UCSD-AML1 (cell line): ENCODE results near the gene THADA.
"Not testable (repeated sequence)": the region's sequence is repeated elsewhere in the genome, so short reads cannot be mapped to it uniquely, and the experiment has no call there.

ENCODE experiments used
- DNase-seq: peaks from one replicate; lab custom pipeline; 2025; ENCODE audit not compliant: unreplicated experiment; lab: John Stamatoyannopoulos, UW

Gene THADA

GRCh38 chr2:43417300-43417699 lies 178.5 kb downstream of the THADA start:
- DNase-seq, result no peak

- no peak for DNase-seq
Measured at GRCh38 chr2:43415592-43415991, 180.2 kb downstream of the THADA start.

DNA sequence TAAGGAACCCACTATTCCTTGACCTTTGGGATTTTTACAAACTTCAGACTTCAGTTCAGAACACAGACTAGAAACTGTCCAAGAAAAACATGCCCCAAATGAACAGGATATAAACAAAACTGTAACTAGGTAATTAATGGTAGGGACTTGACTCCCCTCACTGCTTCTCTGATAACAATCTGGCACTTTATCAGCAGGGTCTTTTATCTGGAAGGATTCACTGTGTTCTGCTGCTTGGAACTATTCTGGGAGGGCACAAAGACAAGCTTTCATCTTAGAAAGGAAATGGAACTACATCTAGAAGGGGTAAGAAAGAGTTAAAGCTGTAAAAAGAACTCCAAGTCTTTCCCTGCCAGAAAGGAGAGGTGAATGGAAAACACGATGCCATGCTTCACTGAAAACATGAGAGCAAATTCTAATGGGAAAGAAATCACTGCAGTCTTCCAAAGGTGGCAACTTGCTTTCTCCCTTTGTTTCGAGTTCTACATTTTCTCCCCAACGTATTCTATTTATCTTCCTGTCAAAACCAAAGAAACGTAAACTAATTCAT lies 181.2 kb downstream of the THADA start:
- DNase-seq, result no peak

DNA sequence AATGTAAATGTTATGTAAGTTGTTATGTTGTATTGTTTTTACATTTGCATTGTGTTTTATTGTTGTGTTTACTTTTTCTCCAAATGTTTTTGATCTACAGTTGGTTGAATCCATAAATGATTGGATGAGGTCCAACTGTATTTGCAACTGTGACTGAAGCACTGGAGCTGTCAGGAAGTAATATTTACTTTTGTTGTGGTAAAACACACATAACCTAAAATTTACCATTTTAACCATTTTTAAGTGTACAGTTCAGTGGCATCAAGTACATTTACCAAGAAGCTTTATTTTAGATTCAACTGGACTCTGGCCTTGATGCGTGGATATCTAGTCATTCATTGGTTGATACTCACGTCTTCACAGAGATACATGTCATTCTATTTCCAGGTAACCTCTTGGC lies 181.8 kb downstream of the THADA start:
- DNase-seq, result no peak

DNA sequence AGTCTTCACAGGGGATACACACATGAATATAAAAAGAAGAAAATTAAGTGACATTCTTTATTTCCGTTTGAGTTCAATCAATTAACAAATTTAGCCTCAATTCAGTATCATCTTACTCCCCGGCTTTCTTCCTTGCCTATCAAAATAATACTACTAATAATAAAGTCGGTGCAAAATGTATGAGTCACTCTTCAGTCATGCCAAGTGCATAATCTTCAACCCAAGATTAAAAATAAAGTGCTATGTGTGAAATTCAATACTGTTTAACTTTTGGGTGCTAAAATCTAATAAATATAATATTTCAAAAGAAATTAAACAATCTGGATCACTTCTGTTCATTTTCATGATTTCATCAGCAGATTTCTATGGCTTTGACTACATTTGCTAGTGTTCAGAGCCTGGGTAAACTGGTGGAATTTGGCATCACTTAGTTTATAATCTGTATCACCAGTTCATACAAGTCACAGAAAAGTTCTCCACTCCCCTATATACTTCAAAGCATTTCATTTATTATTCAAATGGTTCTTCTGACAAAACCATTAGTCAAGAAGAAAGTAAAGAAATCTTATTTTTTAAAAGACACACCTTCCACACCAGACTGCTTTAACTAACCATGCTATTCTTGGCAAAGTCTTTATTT lies 183.6 kb downstream of the THADA start:
- DNase-seq, result no peak

DNA sequence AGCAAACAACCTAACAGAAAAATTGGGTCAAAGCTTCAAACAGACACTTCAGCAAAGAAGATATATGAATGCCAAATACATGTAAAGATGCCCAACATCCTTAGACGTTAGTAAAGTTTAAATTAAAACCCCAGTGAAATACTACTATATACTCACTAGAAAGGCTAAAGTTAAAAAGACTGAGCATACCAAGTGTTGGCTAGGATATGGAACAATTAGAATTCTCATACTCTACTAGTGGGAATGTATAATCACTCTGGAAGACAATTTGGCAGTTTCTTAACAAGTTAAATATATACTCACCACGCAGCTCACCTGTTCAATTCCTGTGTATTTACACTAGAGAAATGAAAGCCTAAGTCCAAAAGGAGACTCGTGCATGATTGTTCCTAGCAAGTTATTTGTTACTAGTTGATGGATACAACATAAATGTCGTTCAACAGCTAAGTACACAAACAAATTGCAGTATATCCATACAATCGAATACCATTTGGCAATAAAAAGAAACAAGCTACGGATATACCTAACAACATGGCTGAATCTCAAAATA lies 185.7 kb downstream of the THADA start:
- DNase-seq, result no peak

DNA sequence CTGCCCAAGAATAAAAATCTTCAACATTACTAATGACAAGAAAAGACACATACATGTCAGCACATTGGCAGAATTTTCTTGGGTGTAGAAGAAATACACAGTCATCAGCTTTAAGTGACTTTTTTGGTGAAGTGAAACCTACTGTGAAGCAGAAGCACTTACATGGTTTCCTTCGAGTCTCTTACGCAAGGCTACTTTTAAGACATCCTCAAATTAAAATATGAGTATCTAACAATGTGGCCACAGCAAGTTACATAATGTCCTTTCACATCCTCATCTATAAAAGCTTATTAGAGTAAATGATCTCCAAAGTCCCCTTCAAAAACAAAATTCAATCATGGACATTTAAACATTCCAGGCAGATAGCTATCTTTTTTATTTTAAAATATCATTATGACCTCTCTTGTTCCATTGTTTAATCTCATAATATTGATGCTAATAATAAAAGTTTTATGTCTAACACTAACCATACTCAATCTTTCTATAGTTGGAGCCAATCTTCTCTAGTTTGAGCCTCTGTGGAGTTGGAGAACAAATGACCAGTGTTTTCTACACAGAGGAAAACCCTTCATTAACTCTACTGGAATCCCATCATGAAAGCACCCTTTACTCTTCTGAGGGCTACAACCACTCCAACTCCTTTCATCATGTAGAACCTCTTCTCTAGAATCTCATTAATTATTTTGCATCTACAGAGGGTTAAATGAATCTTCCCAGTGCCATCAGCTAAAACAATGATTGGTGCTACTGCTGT lies 187.3 kb downstream of the THADA start:
- no peak for DNase-seq

DNA sequence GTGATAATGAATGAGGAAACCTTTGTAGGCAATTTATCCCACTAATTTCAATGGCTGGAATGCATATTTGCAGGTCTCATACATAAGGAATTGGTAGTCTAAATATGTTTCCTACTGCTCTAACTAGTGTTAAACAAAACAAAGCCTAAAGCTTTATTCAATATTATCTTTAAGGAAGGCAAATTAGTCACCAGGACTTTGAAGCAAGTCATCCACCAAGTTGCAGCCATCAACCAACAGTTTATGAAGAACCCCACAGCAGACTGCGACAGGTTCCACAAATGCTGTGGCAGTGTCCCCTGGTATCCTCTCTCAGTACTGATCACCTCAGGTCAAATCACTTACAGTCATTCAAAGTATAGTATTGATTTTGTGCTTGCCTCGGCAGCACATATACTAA lies 187.9 kb downstream of the THADA start:
- no peak for DNase-seq

DNA sequence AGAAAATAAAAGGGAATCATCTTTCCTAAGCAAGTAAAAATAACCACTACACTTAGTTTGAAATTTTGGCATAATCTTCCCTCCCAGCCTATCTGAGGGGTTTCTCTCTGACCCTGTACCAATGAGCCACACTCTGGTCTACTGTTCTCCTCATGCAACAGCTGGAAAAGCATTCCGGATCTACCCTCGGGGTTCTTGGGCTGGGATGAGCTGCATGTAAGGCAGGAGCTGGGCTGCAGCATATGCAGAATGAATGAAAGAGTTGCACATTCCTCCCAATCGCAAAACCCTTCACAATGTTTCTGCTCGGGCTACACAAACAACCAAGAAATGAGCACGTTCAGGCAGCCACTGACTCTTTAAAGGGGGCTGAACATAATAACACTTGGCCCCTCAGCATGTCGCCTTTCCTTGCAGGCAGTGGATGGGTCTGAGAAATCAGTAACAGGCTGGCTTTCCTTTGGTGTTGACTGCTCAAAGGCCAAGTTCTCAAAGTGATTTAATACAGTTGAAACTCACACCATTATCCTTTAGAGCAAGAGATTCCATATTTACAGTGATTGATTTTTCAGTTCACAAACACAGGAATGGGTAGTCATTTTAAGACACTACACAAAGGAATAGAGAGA lies 189.1 kb downstream of the THADA start:
- DNase-seq, result no peak

DNA sequence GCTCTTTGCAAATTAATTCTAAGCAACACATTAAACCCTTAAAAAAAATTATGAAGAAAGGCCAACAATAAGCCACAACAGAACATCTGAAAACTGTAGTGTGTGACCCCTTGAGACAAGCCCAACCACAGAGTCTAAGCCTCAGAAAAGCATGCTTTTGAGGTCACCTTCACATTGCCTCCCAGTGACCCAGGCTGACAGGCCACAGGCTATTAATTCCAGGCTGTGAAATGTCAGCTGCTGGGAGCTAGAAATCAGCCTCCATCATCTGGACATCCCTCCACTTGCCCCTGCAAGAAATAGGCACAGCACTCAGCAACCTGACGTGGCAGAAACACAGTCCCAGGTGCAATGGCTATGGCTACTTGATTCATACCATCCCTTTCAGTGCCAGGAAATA lies 190.0 kb downstream of the THADA start:
- no peak for DNase-seq

GRCh38 chr2:43402452-43402937 lies 193.3 kb downstream of the THADA start:
- DNase-seq, result no peak

DNA sequence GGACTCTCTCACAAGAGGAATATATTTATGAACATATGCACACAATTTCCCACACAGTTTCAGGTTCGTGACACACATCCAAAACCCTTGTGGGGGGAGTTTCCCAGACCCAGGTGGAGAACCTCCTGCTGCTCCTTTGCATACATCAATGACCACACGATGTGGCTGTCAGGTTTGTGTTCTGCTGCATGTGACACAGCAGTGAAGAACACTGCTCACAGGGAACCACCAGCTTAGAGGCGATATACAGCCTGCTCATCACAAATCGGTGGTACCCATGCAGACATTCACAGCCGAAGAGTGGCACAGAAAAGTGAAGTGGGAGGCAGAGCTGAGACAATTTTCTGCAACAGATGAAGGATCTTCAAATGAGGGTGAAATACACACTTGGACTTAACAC lies 193.8 kb downstream of the THADA start:
- DNase-seq, result no peak

- no peak for DNase-seq
Measured at GRCh38 chr2:43400508-43400907, 195.3 kb downstream of the THADA start.

GRCh38 chr2:43399515-43400264 lies 196.1 kb downstream of the THADA start:
- DNase-seq, result no peak

- DNase-seq, result no peak
Measured at GRCh38 chr2:43399098-43399497, 196.7 kb downstream of the THADA start.

GRCh38 chr2:43397821-43398220 lies 198.0 kb downstream of the THADA start:
- no peak for DNase-seq

GRCh38 chr2:43397411-43397810 lies 198.4 kb downstream of the THADA start:
- no peak for DNase-seq

- DNase-seq, result not testable (repeated sequence)
Measured at GRCh38 chr2:43396344-43396743, 199.5 kb downstream of the THADA start.

DNA sequence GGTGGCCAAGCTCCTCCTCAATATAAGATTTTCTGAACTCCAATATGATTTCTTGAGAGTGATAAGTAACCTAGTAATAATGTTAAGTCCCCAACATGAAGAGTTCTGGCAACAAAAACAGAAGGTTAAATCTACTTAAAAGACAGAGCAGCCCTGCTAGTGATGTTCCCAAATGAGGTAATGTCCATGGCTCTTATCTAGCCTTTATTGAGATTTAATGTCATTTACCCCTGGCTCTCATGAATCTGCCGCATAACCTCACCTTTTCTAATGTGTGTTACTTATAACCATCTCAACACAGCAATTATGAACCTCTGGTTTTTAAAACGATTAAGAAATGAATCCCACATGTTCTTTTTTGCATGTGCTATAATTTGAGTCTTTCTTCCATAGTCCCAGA lies 201.9 kb downstream of the THADA start:
- DNase-seq, result no peak

- DNase-seq, result no peak
Measured at GRCh38 chr2:43391878-43392215, 204.0 kb downstream of the THADA start.
